ENCODE results near the gene CLDN10.
"Not testable (repeated sequence)": the region's sequence is repeated elsewhere in the genome, so short reads cannot be mapped to it uniquely, and the experiment has no call there.

The CLDN10 gene

GRCh38 chr13:95552539-95553441 lies at the start of gene CLDN10:
CLDN10 (plus strand) TSS chr13:95552720; CDS start chr13:95552754, 34 bp downstream.
- Mint-ChIP-seq H3K9me3 (no peaks in the 10 kb centered on the region), H3K27ac (no peak within 1 kb of the TSS), H3K27me3 (ENCODE audit: low read depth) (peaks cover 59% of the 10 kb centered on the region), H3K36me3 (ENCODE audit: low read depth) (peaks cover 2% of the 10 kb centered on the region), H3K4me1 (ENCODE audit: low read depth) (peaks cover 7% of the 10 kb centered on the region), H3K4me3 (peak within 1 kb of the TSS; percentile 16)

GRCh38 chr13:95503662-95504061 lies 48.9 kb upstream of the CLDN10 start:
- Mint-ChIP-seq H3K27ac (no peak overlapping the region), H3K27me3 (ENCODE audit: low read depth) (peaks cover 5% of the 10 kb centered on the region), H3K4me3 (no peak overlapping the region), H3K36me3 (ENCODE audit: low read depth) (no peaks in the 10 kb centered on the region), H3K9me3 (no peaks in the 10 kb centered on the region), H3K4me1 (ENCODE audit: low read depth) (no peaks in the 10 kb centered on the region)

GRCh38 chr13:95505265-95505664 lies 47.3 kb upstream of the CLDN10 start:
- H3K4me1 Mint-ChIP-seq (ENCODE audit: low read depth) = no peaks in the 10 kb centered on the region

GRCh38 chr13:95505986-95506385 lies 46.5 kb upstream of the CLDN10 start:
- Mint-ChIP-seq H3K27ac (no peak overlapping the region), H3K4me1 (ENCODE audit: low read depth) (no peaks in the 10 kb centered on the region), H3K9me3 (no peaks in the 10 kb centered on the region), H3K4me3 (no peak overlapping the region), H3K36me3 (ENCODE audit: low read depth) (no peaks in the 10 kb centered on the region), H3K27me3 (ENCODE audit: low read depth) (no peaks in the 10 kb centered on the region)

More at GRCh38 chr13:95505265-95505664, 47.3 kb upstream of the CLDN10 start:
- Mint-ChIP-seq H3K4me3 (no peak overlapping the region), H3K27me3 (ENCODE audit: low read depth) (peaks cover 5% of the 10 kb centered on the region), H3K36me3 (ENCODE audit: low read depth) (no peaks in the 10 kb centered on the region), H3K9me3 (no peaks in the 10 kb centered on the region), H3K27ac (no peak overlapping the region)

GRCh38 chr13:95507991-95508390 lies 44.5 kb upstream of the CLDN10 start:
- Mint-ChIP-seq H3K4me1 (ENCODE audit: low read depth) (no peaks in the 10 kb centered on the region), H3K27me3 (ENCODE audit: low read depth) (no peaks in the 10 kb centered on the region), H3K27ac (no peak overlapping the region), H3K36me3 (ENCODE audit: low read depth) (no peaks in the 10 kb centered on the region), H3K9me3 (no peaks in the 10 kb centered on the region), H3K4me3 (no peak overlapping the region)

GRCh38 chr13:95508996-95509395 lies 43.5 kb upstream of the CLDN10 start:
- Mint-ChIP-seq H3K4me1 (ENCODE audit: low read depth) (no peaks in the 10 kb centered on the region), H3K27me3 (ENCODE audit: low read depth) (no peaks in the 10 kb centered on the region), H3K4me3 (no peak overlapping the region), H3K27ac (no peak overlapping the region), H3K36me3 (ENCODE audit: low read depth) (no peaks in the 10 kb centered on the region), H3K9me3 (no peaks in the 10 kb centered on the region)

GRCh38 chr13:95509521-95510310 lies 42.8 kb upstream of the CLDN10 start:
- Mint-ChIP-seq H3K27me3 (ENCODE audit: low read depth) (no peaks in the 10 kb centered on the region), H3K9me3 (no peaks in the 10 kb centered on the region), H3K4me3 (no peak overlapping the region), H3K27ac (no peak overlapping the region), H3K4me1 (ENCODE audit: low read depth) (no peaks in the 10 kb centered on the region), H3K36me3 (ENCODE audit: low read depth) (no peaks in the 10 kb centered on the region)

GRCh38 chr13:95510950-95511349 lies 41.6 kb upstream of the CLDN10 start:
- no peaks in the 10 kb centered on the region for H3K27me3 Mint-ChIP-seq (ENCODE audit: low read depth)
- H3K27ac Mint-ChIP-seq = no peak overlapping the region
- no peaks in the 10 kb centered on the region for H3K36me3 Mint-ChIP-seq (ENCODE audit: low read depth)
- no peaks in the 10 kb centered on the region for H3K4me1 Mint-ChIP-seq (ENCODE audit: low read depth)
- H3K4me3 Mint-ChIP-seq = no peak overlapping the region
- no peaks in the 10 kb centered on the region for H3K9me3 Mint-ChIP-seq

- Mint-ChIP-seq H3K27me3 (ENCODE audit: low read depth) (peaks cover 4% of the 10 kb centered on the region), H3K27ac (no peak overlapping the region), H3K36me3 (ENCODE audit: low read depth) (no peaks in the 10 kb centered on the region), H3K9me3 (no peaks in the 10 kb centered on the region), H3K4me3 (no peak overlapping the region), H3K4me1 (ENCODE audit: low read depth) (no peaks in the 10 kb centered on the region)
Observed at GRCh38 chr13:95512424-95512823, 40.1 kb upstream of the CLDN10 start.

- Mint-ChIP-seq H3K4me1 (ENCODE audit: low read depth) (no peaks in the 10 kb centered on the region), H3K36me3 (ENCODE audit: low read depth) (no peaks in the 10 kb centered on the region), H3K4me3 (no peak overlapping the region), H3K27me3 (ENCODE audit: low read depth) (peaks cover 4% of the 10 kb centered on the region), H3K9me3 (no peaks in the 10 kb centered on the region), H3K27ac (no peak overlapping the region)
Observed at GRCh38 chr13:95512957-95513356, 39.6 kb upstream of the CLDN10 start.

- not testable (repeated sequence) for H3K27me3 Mint-ChIP-seq (ENCODE audit: low read depth); H3K4me1 Mint-ChIP-seq (ENCODE audit: low read depth); H3K27ac Mint-ChIP-seq; H3K36me3 Mint-ChIP-seq (ENCODE audit: low read depth); H3K4me3 Mint-ChIP-seq; H3K9me3 Mint-ChIP-seq
Observed at GRCh38 chr13:95515606-95516005, 36.9 kb upstream of the CLDN10 start.

- H3K27ac Mint-ChIP-seq = no peak overlapping the region
- H3K4me1 Mint-ChIP-seq (ENCODE audit: low read depth) = no peaks in the 10 kb centered on the region
- H3K36me3 Mint-ChIP-seq (ENCODE audit: low read depth) = no peaks in the 10 kb centered on the region
- no peak overlapping the region for H3K4me3 Mint-ChIP-seq
- H3K27me3 Mint-ChIP-seq (ENCODE audit: low read depth) = peaks cover 4% of the 10 kb centered on the region
- no peaks in the 10 kb centered on the region for H3K9me3 Mint-ChIP-seq
Observed at GRCh38 chr13:95516021-95516420, 36.5 kb upstream of the CLDN10 start.

- Mint-ChIP-seq H3K4me1 (ENCODE audit: low read depth) (no peaks in the 10 kb centered on the region), H3K4me3 (no peak overlapping the region), H3K27me3 (ENCODE audit: low read depth) (peaks cover 4% of the 10 kb centered on the region), H3K36me3 (ENCODE audit: low read depth) (no peaks in the 10 kb centered on the region), H3K27ac (no peak overlapping the region), H3K9me3 (no peaks in the 10 kb centered on the region)
Observed at GRCh38 chr13:95516492-95516891, 36.0 kb upstream of the CLDN10 start.

GRCh38 chr13:95523598-95523997 lies 28.9 kb upstream of the CLDN10 start:
- no peak overlapping the region for H3K27ac Mint-ChIP-seq
- no peaks in the 10 kb centered on the region for H3K4me1 Mint-ChIP-seq (ENCODE audit: low read depth)
- no peak overlapping the region for H3K4me3 Mint-ChIP-seq
- H3K9me3 Mint-ChIP-seq = no peaks in the 10 kb centered on the region
- H3K36me3 Mint-ChIP-seq (ENCODE audit: low read depth) = no peaks in the 10 kb centered on the region
- H3K27me3 Mint-ChIP-seq (ENCODE audit: low read depth) = peaks cover 7% of the 10 kb centered on the region
